IMR-90 (cell line): ENCODE results near the gene PCDHGB1. TPM values are rescaled to one million over a fixed set of nuclear protein-coding genes. Genes with fewer than 3 reads are reported as not detected.

Source experiments
- ATAC-seq: fragments of 200-7000 bp; cut with Tn5 transposase; 2 replicates; pipeline ENCODE4 v1.9.1; 2020; ENCODE audit warnings: low read depth, mild to moderate bottlenecking, moderate library complexity
- BruUV-seq: library from RNA; stranded (reverse); fragments of 400-500 nt; replicated peaks from 2 replicates; lab custom pipeline; 2021; lab: Mats Ljungman, UMichigan
- CTCF ChIA-PET: fragments of 300-600 bp; formaldehyde crosslinking; extraction: SDS; loops from one replicate; lab custom pipeline; 2021; ENCODE audit warnings: antibody characterized with exemption; lab: Yijun Ruan, JAX
- POLR2A ChIA-PET: fragments of 300-600 bp; sonication (Branson Sonifier 250); formaldehyde crosslinking; loops from one replicate; lab custom pipeline; 2022; ENCODE audit warnings: antibody characterized with exemption; ENCODE audit not compliant: unreplicated experiment; lab: Charles Lee
- DNase-seq: peaks from one replicate; pipeline ENCODE4 v3.0.0; 2013
- H2AFZ ChIP-seq: replicated peaks from 2 replicates; pipeline ENCODE3; 2013; ENCODE audit warnings: low read length, mild to moderate bottlenecking; ENCODE audit not compliant: poor library complexity
- H2AK5ac ChIP-seq: 2 replicates; pipeline ENCODE4 v1.6.1; 2013; ENCODE audit warnings: low read depth, low read length, inconsistent platforms
- H2AK9ac ChIP-seq: replicated peaks from 2 replicates; pipeline ENCODE3; 2013; ENCODE audit warnings: mild to moderate bottlenecking, low read depth, low read length, moderate library complexity; ENCODE audit not compliant: poor library complexity
- H2BK120ac ChIP-seq: 2 replicates; pipeline ENCODE4 v1.6.1; 2013; ENCODE audit warnings: low read depth, low read length, inconsistent platforms
- H2BK15ac ChIP-seq: 3 replicates; pipeline ENCODE4 v1.6.1; 2013; ENCODE audit warnings: low read depth, low read length, inconsistent platforms
- H2BK20ac ChIP-seq: 2 replicates; pipeline ENCODE4 v1.6.1; 2013; ENCODE audit warnings: low read depth, mild to moderate bottlenecking, inconsistent platforms, low read length, moderate library complexity
- H2BK5ac ChIP-seq: 2 replicates; pipeline ENCODE4 v1.6.1; 2013; ENCODE audit warnings: mild to moderate bottlenecking, low read depth, low read length, inconsistent platforms; ENCODE audit not compliant: poor library complexity, severe bottlenecking
- H3K14ac ChIP-seq: replicated peaks from 2 replicates; pipeline ENCODE4 v1.6.1; 2013; ENCODE audit warnings: low read depth, low read length, inconsistent platforms
- H3K18ac ChIP-seq: 2 replicates; pipeline ENCODE4 v1.6.1; 2013; ENCODE audit warnings: low read depth, low read length, control low read depth
- H3K23ac ChIP-seq: 2 replicates; pipeline ENCODE4 v1.6.1; 2013; ENCODE audit warnings: low read depth, low read length, inconsistent platforms
- H3K27ac ChIP-seq: 2 replicates; pipeline ENCODE4 v1.5.1; 2013; ENCODE audit warnings: mild to moderate bottlenecking, control low read depth, low read length; ENCODE audit not compliant: insufficient read depth
- H3K27me3 ChIP-seq: 2 replicates; pipeline ENCODE4 v1.6.1; 2013; ENCODE audit warnings: low read length; ENCODE audit not compliant: control insufficient read depth, insufficient read depth
- H3K36me3 ChIP-seq: 2 replicates; pipeline ENCODE4 v1.6.1; 2013; ENCODE audit warnings: low read length, mixed read lengths; ENCODE audit not compliant: control insufficient read depth, insufficient read depth
- H3K4ac ChIP-seq: 2 replicates; pipeline ENCODE4 v1.6.1; 2013; ENCODE audit warnings: low read depth, low read length, inconsistent platforms
- H3K4me1 ChIP-seq: 2 replicates; pipeline ENCODE4 v1.6.1; 2013; ENCODE audit warnings: low read length, mixed read lengths; ENCODE audit not compliant: control insufficient read depth, insufficient read depth
- H3K4me2 ChIP-seq: 2 replicates; pipeline ENCODE4 v1.6.1; 2013; ENCODE audit warnings: low read depth, mild to moderate bottlenecking, control low read depth, low read length, moderate library complexity
- H3K4me3 ChIP-seq: 2 replicates; pipeline ENCODE4 v1.5.1; 2013; ENCODE audit warnings: low read depth, mild to moderate bottlenecking, control low read depth, low read length, moderate library complexity; ENCODE audit not compliant: insufficient read depth
- H3K56ac ChIP-seq: 2 replicates; pipeline ENCODE4 v1.6.1; 2013; ENCODE audit warnings: low read length, inconsistent platforms; ENCODE audit not compliant: insufficient read depth; ENCODE audit errors: extremely low read depth
- H3K79me1 ChIP-seq, 2 experiments: 2 replicates each; pipeline ENCODE4 v1.6.1; 2013; ENCODE audit warnings: low read length in 2 of 2, inconsistent platforms in 1 of 2, low read depth in 1 of 2
- H3K9ac ChIP-seq: 2 replicates; pipeline ENCODE4 v1.6.1; 2013; ENCODE audit warnings: low read depth, low read length, control low read depth
- H3K9me1 ChIP-seq: 2 replicates; pipeline ENCODE4 v1.6.1; 2013; ENCODE audit warnings: low read length, inconsistent platforms; ENCODE audit not compliant: insufficient read depth
- H3K9me3 ChIP-seq: 2 replicates; pipeline ENCODE4 v1.6.1; 2013; ENCODE audit warnings: low read length; ENCODE audit not compliant: control insufficient read depth, insufficient read depth
- H4K20me1 ChIP-seq: 2 replicates; pipeline ENCODE4 v1.6.1; 2013; ENCODE audit warnings: low read length, inconsistent platforms; ENCODE audit not compliant: insufficient read depth
- H4K5ac ChIP-seq: 2 replicates; pipeline ENCODE4 v1.6.1; 2013; ENCODE audit warnings: mild to moderate bottlenecking, low read depth, low read length, control low read depth
- H4K8ac ChIP-seq, 2 experiments: 2 replicates each; pipeline ENCODE4 v1.6.1; 2013; ENCODE audit warnings: low read depth in 2 of 2, low read length in 2 of 2, control low read depth in 1 of 2, inconsistent platforms in 1 of 2
- H4K91ac ChIP-seq: 2 replicates; pipeline ENCODE4 v1.6.1; 2013; ENCODE audit warnings: low read depth, low read length, inconsistent platforms; ENCODE audit not compliant: insufficient read depth
- BHLHE40 ChIP-seq: fragments of 150-350 bp; IDR thresholded peaks from 2 replicates; pipeline ENCODE4 v1.6.1; 2016; ENCODE audit warnings: mild to moderate bottlenecking, low read depth, low read length
- CEBPB ChIP-seq: IDR thresholded peaks from 2 replicates; pipeline ENCODE4 v1.6.1; 2012; ENCODE audit warnings: low read depth, low read length, improper control_type of control experiment
- CHD1 ChIP-seq: IDR thresholded peaks from 2 replicates; pipeline ENCODE4 v1.6.1; 2012; ENCODE audit warnings: low read depth, low read length, improper control_type of control experiment
- CTCF ChIP-seq: conservative IDR thresholded peaks from 2 replicates; pipeline ENCODE4 v1.5.1; 2012; ENCODE audit warnings: mild to moderate bottlenecking, low read depth, low read length, improper control_type of control experiment
- FOS ChIP-seq: fragments of 150-350 bp; IDR thresholded peaks from 2 replicates; pipeline ENCODE4 v1.6.1; 2016; ENCODE audit warnings: low read depth, low read length
- MAFK ChIP-seq: IDR thresholded peaks from 2 replicates; pipeline ENCODE4 v1.6.1; 2012; ENCODE audit warnings: low read depth, low read length, improper control_type of control experiment
- MAZ ChIP-seq: IDR thresholded peaks from 2 replicates; pipeline ENCODE4 v1.6.1; 2012; ENCODE audit warnings: low read depth, mild to moderate bottlenecking, low read length, improper control_type of control experiment, moderate library complexity, borderline replicate concordance
- POLR2A ChIP-seq: IDR thresholded peaks from 2 replicates; pipeline ENCODE4 v1.6.1; 2012; ENCODE audit warnings: mild to moderate bottlenecking, low read depth, low read length
- RAD21 ChIP-seq: IDR thresholded peaks from 2 replicates; pipeline ENCODE4 v1.6.1; 2012; ENCODE audit warnings: low read length, improper control_type of control experiment
- RCOR1 ChIP-seq: IDR thresholded peaks from 2 replicates; pipeline ENCODE4 v1.6.1; 2012; ENCODE audit warnings: mild to moderate bottlenecking, low read length, improper control_type of control experiment; ENCODE audit not compliant: insufficient replicate concordance
- RFX5 ChIP-seq: IDR thresholded peaks from 2 replicates; pipeline ENCODE4 v1.8.0; 2012; ENCODE audit warnings: low read depth, mild to moderate bottlenecking, low read length, moderate library complexity
- SMC3 ChIP-seq: fragments of 150-350 bp; IDR thresholded peaks from 2 replicates; pipeline ENCODE4 v1.6.1; 2016; ENCODE audit warnings: low read depth, mild to moderate bottlenecking, antibody characterized with exemption, low read length, moderate library complexity
- USF2 ChIP-seq: fragments of 150-350 bp; IDR thresholded peaks from 2 replicates; pipeline ENCODE4 v1.6.1; 2017; ENCODE audit warnings: mild to moderate bottlenecking, antibody characterized with exemption, low read length, low read depth
- WGBS, 2 experiments: methylation state at CpG; one replicate each; pipeline versions ENCODE4 v1.1.5 to v1.1.7; 2013; ENCODE audit warnings: missing lambda C conversion rate in 2 of 2; ENCODE audit not compliant: insufficient read length in 1 of 2; ENCODE audit errors: extremely low coverage in 2 of 2; 5-methylcytosine and 5-hydroxymethylcytosine counted together
- dilution Hi-C: fragments of 300-500 bp; cut with HindIII; formaldehyde crosslinking; loops from one replicate; pipeline ENCODE4 v1.14.3; 2018; ENCODE audit warnings: low sequenced_read_pairs; ENCODE audit not compliant: unreplicated experiment
- in situ Hi-C: fragments of 300-500 bp; cut with MboI; formaldehyde crosslinking; loops from 3 replicates; pipeline ENCODE4 v1.14.3; 2019; ENCODE audit warnings: low sequenced_read_pairs, inconsistent platforms, mixed read lengths
- intact Hi-C: fragments of 100-400 bp; cut with micrococcal nuclease; formaldehyde crosslinking; loops from 2 replicates; pipeline ENCODE4 v1.10.0; 2022
- polyA plus RNA-seq, 3 experiments: library from polyadenylated mRNA; depleted of rRNA; stranded (reverse); fragments of >200 nt; gene quantifications; 2 replicates each; pipeline ENCODE4 v1.2.3, GENCODE V29; 2012; ENCODE audit warnings: low replicate concordance in 1 of 3
- total RNA-seq: library from RNA; depleted of rRNA; stranded (reverse); fragments of >200 nt; gene quantifications from 2 replicates; pipeline ENCODE4 v1.2.3, GENCODE V29; 2012

PCDHGB1 gene
- total and polyA plus RNA-seq, 2 of the 4 experiments (the other 2 are of a cell fraction), result 1.9 to 3.6 TPM

- Histone ChIP-seq H2BK20ac (no peak within 1 kb of the TSS), H2AFZ (peak within 1 kb of the TSS; percentile 96), H2BK5ac (peak within 1 kb of the TSS; percentile 44), H3K4me1 (no peaks in the 10 kb centered on the region), H3K23ac (no peak within 1 kb of the TSS), H3K27me3 (no peaks in the 10 kb centered on the region; the same call in 1 of the 2 replicates), H4K20me1 (no peaks in the 10 kb centered on the region), H3K14ac (no peak within 1 kb of the TSS; the same call in 1 of the 2 replicates), H3K4me3 (peak within 1 kb of the TSS; percentile 50), H3K9me3 (peaks cover 32% of the 10 kb centered on the region), H3K9ac (no peak within 1 kb of the TSS; the same call in 1 of the 2 replicates), H4K91ac (peak within 1 kb of the TSS; percentile 28; the same call in 1 of the 2 replicates), H3K56ac (peak within 1 kb of the TSS; percentile 68; the same call in 1 of the 2 replicates), H3K9me1 (no peaks in the 10 kb centered on the region), H3K36me3 (peaks cover 2% of the 10 kb centered on the region; the same call in 1 of the 2 replicates), H4K8ac (peak within 1 kb of the TSS in 1 of 2 experiments; percentile 71; a peak in 1 of 4 replicates), H3K18ac (peak within 1 kb of the TSS; percentile 22; the same call in 1 of the 2 replicates), H2AK9ac (peak within 1 kb of the TSS; percentile 25), H3K4me2 (peak within 1 kb of the TSS; percentile 58), H4K5ac (peak within 1 kb of the TSS; percentile 33; the same call in 1 of the 2 replicates), H2AK5ac (no peak within 1 kb of the TSS), H2BK15ac (no peak within 1 kb of the TSS; the same call in 2 of the 3 replicates), H3K4ac (peak within 1 kb of the TSS; percentile 43; the same call in 1 of the 2 replicates), H3K27ac (no peak within 1 kb of the TSS), H2BK120ac (no peak within 1 kb of the TSS), H3K79me1 (no peaks in the 10 kb centered on the region)
- POLR2A ChIA-PET, result no interaction called here
- no CpG with 5 or more reads among the region's 27 CpGs for WGBS, 2 experiments
- intact Hi-C loops (no loop called here), dilution Hi-C loops (no loop called here), in situ Hi-C loops (no loop called here)
- peak; percentile 79 for ATAC-seq
- DNase-seq, result peak; percentile 66
- CTCF ChIA-PET, result interaction anchor here (0.7 to 1.9 kb wide), 5 partner anchors 8 to 554 kb away, joined by 3 to 6 read pairs (median 3); partner anchors contain the start of gene PCDHGA1
- BruUV-seq, result no TSS peak
- TF ChIP-seq POLR2A (no peak), RAD21 (peak; percentile 56), RFX5 (no peak), MAFK (no peak), FOS (no peak), CTCF (peak; percentile 54), SMC3 (0 out of 2 replicates have a peak, but pooled peaks have one; percentile 26), CEBPB (peak; percentile 34; the same call in 1 of the 2 replicates), MAZ (no peak), USF2 (no peak), BHLHE40 (no peak), RCOR1 (no peak), CHD1 (no peak)
Measured at GRCh38 chr5:141338538-141339306, 11.2 kb upstream of the PCDHGB1 start, which contains the start of gene PCDHGA2. Gene PCDHGA2 (plus strand): TSS chr5:141338760.
